Uterus (tissue), 4 donors: Measurements from ENCODE around the gene PRR4. TPM values are rescaled to one million over a fixed set of nuclear protein-coding genes. Genes with fewer than 3 reads are reported as not detected.

Experiments
- DNase-seq, 2 donors: peaks; one replicate each; pipeline ENCODE4 v3.0.0-alpha.2; 2019 to 2020
- H3K27ac ChIP-seq, 2 donors: fragments of 200-600 bp; sonication (generic); 1 replicate in 1 of 2; 2 replicates in 1 of 2; pipeline ENCODE4 v1.5.1; 2016 to 2018
- H3K27me3 ChIP-seq, 2 donors: fragments of 200-600 bp; sonication (generic); one replicate each; pipeline ENCODE4 v1.5.1; 2018 to 2019; ENCODE audit warnings: control low read depth in 1 of 2
- H3K36me3 ChIP-seq, 2 donors: fragments of 200-600 bp; sonication (generic); one replicate each; pipeline ENCODE4 v1.5.1; 2019; ENCODE audit warnings: control low read depth in 1 of 2
- H3K4me1 ChIP-seq, 2 donors: fragments of 200-600 bp; sonication (generic); one replicate each; pipeline ENCODE4 v1.5.1; 2018 to 2019; ENCODE audit warnings: control low read depth in 1 of 2
- H3K4me3 ChIP-seq, 2 donors: fragments of 200-600 bp; sonication (generic); 1 replicate in 1 of 2; 2 replicates in 1 of 2; pipeline ENCODE4 v1.5.1; 2018 to 2019; ENCODE audit warnings: mild to moderate bottlenecking in 1 of 2
- H3K9me3 ChIP-seq, 2 donors: fragments of 200-600 bp; sonication (generic); one replicate each; pipeline ENCODE4 v1.5.1; 2019; ENCODE audit warnings: control low read depth in 1 of 2
- CTCF ChIP-seq, 4 experiments: fragments of 200-600 bp in 2 of 4; fragments of 450-650 bp in 2 of 4; sonication (generic) in 2 of 4; IDR thresholded peaks; one replicate each; pipeline ENCODE4 v1.5.1; 2016 to 2019; ENCODE audit warnings: antibody characterized with exemption in 4 of 4, mild to moderate bottlenecking in 2 of 4, moderate library complexity in 1 of 4
- POLR2A ChIP-seq, 2 donors: fragments of 450-650 bp; IDR thresholded peaks; one replicate each; pipeline ENCODE4 v1.6.1; 2016; ENCODE audit warnings: antibody characterized with exemption in 2 of 2, mild to moderate bottlenecking in 1 of 2, moderate library complexity in 1 of 2
- intact Hi-C: fragments of 100-400 bp; cut with DNase I; formaldehyde crosslinking; loops from one replicate; pipeline ENCODE4 v1.15.1; 2023; ENCODE audit warnings: low total_unique reads
- small RNA-seq: library from RNA; depleted of rRNA; stranded (forward); fragments of <200 nt; gene quantifications from one replicate; pipeline ENCODE3, GENCODE V24; 2016
- total RNA-seq, 4 donors: library from RNA; depleted of rRNA in 3 of 4; stranded (reverse); fragments of >200 nt in 3 of 4; gene quantifications; one replicate each; pipeline versions ENCODE4 v1.1.0 to v1.2.4, GENCODE V29; 2014 to 2023
- donor health status: DM: yes; HTN: yes; CAD: no.

The PRR4 gene
- total RNA-seq, 4 donors from 2014 or later = 3.0 to 11.0 (median 7.9) TPM; not detected in 1

- H3K4me1 ChIP-seq = no peaks in the 10 kb centered on the region
- H3K36me3 ChIP-seq = no peaks in the 10 kb centered on the region
- intact Hi-C loops = no loop called here
- no peaks in the 10 kb centered on the region for H3K27me3 ChIP-seq
- H3K27ac ChIP-seq = no peak within 1 kb of the TSS
- H3K9me3 ChIP-seq = no peaks in the 10 kb centered on the region
- DNase-seq = no peak
- H3K4me3 ChIP-seq = no peak within 1 kb of the TSS
- TF ChIP-seq CTCF (IDR thresholded peaks at IDR 0.05) (no peak), POLR2A (IDR thresholded peaks at IDR 0.05) (no peak)
These were observed 42.1 kb downstream of the PRR4 start, which contains the start of gene TAS2R8 for GRCh38 chr12:10807186-10807585. TSS of gene TAS2R8 (minus strand) at chr12:10807286. CDS start at chr12:10806980, 306 bp downstream.

- no peaks in the 10 kb centered on the region for H3K27me3 ChIP-seq
- no peak for DNase-seq
- no peaks in the 10 kb centered on the region for H3K4me1 ChIP-seq
- no peak within 1 kb of the TSS for H3K4me3 ChIP-seq
- H3K27ac ChIP-seq = no peak within 1 kb of the TSS
- intact Hi-C loops = no loop called here
- H3K9me3 ChIP-seq = no peaks in the 10 kb centered on the region
- no peak for TF ChIP-seq POLR2A (IDR thresholded peaks at IDR 0.05)
- TF ChIP-seq CTCF (IDR thresholded peaks at IDR 0.05) = no peak
- no peaks in the 10 kb centered on the region for H3K36me3 ChIP-seq
These were observed 46.7 kb downstream of the PRR4 start, which contains the start of gene TAS2R7 for GRCh38 chr12:10802587-10802986. TSS of gene TAS2R7 (minus strand) at chr12:10802627. CDS start at chr12:10802570, 57 bp downstream.

- Histone ChIP-seq H3K27me3 (no peaks in the 10 kb centered on the region), H3K9me3 (no peaks in the 10 kb centered on the region), H3K27ac (no peak overlapping the region), H3K4me3 (no peak overlapping the region), H3K4me1 (no peaks in the 10 kb centered on the region), H3K36me3 (no peaks in the 10 kb centered on the region)
- no peak for TF ChIP-seq POLR2A (IDR thresholded peaks at IDR 0.05)
- intact Hi-C loops = no loop called here
- no peak for DNase-seq
These were observed 47.5 kb downstream of the PRR4 start for GRCh38 chr12:10801741-10802140.

Small RNA genes within 50 kb of the gene (small RNA-seq; reads per million reads assigned to genes)
- gene PRR4 = not detected

Other genes with a start within 250 kb of the PRR4 start
- gene MAGOHB, start 235.9 kb downstream of the PRR4 start, total RNA-seq = 10 to 100 TPM; 21.0 to 55.3 (median 24.1) TPM
- gene STYK1, start 175.4 kb downstream of the PRR4 start, total RNA-seq = 1 to 10 TPM in 1 of 4 donors, under 1 TPM in 1, not detected in 2; 0.62 to 2.1 TPM
- gene YBX3, start 126.2 kb downstream of the PRR4 start, total RNA-seq = 100 to 1,000 TPM in 3 of 4 donors, 10 to 100 TPM in 1; 49.4 to 372 (median 216) TPM
- under 1 TPM in 1 of 4 donors, not detected in 3; 0.28 TPM for gene TAS2R7, start 46.8 kb downstream of the PRR4 start, total RNA-seq
- under 1 TPM in 1 of 4 donors, not detected in 3; 0.49 TPM for gene TAS2R8, start 42.2 kb downstream of the PRR4 start, total RNA-seq
- under 1 TPM in 1 of 4 donors, not detected in 3; 0.28 TPM for gene TAS2R9, start 39.3 kb downstream of the PRR4 start, total RNA-seq
- gene TAS2R10, start 23.1 kb downstream of the PRR4 start, total RNA-seq = 1 to 10 TPM in 2 of 4 donors, not detected in 2; 2.3 to 5.2 TPM
- 10 to 100 TPM; 13.1 to 84.0 (median 57.5) TPM for gene PRH1, start 34.8 kb upstream of the PRR4 start, total RNA-seq
- gene TAS2R13, start 60.1 kb upstream of the PRR4 start, total RNA-seq = 10 to 100 TPM in 1 of 4 donors, 1 to 10 TPM in 2, under 1 TPM in 1; 0.51 to 11.3 (median 4.3) TPM
- gene PRH2, start 79.8 kb upstream of the PRR4 start, total RNA-seq = not detected
- gene TAS2R14, start 89.8 kb upstream of the PRR4 start, total RNA-seq = 10 to 100 TPM in 1 of 4 donors, 1 to 10 TPM in 2, under 1 TPM in 1; 0.26 to 21.1 (median 9.1) TPM
- 10 to 100 TPM in 1 of 4 donors, 1 to 10 TPM in 2, not detected in 1; 1.2 to 20.0 (median 5.8) TPM for gene TAS2R50, start 137.4 kb upstream of the PRR4 start, total RNA-seq
- gene TAS2R20, start 148.8 kb upstream of the PRR4 start, total RNA-seq = 10 to 100 TPM in 1 of 4 donors, 1 to 10 TPM in 2, under 1 TPM in 1; 0.77 to 24.1 (median 4.8) TPM
- gene TAS2R19, start 173.1 kb upstream of the PRR4 start, total RNA-seq = 10 to 100 TPM in 2 of 4 donors, 1 to 10 TPM in 2; 2.6 to 32.1 (median 8.2) TPM
- 10 to 100 TPM in 3 of 4 donors, under 1 TPM in 1; 0.59 to 30.8 (median 15.7) TPM for gene TAS2R31, start 181.9 kb upstream of the PRR4 start, total RNA-seq
- gene TAS2R46, start 212.8 kb upstream of the PRR4 start, total RNA-seq = 1 to 10 TPM in 2 of 4 donors, not detected in 2; 5.5 to 8.7 TPM
- 10 to 100 TPM in 1 of 4 donors, 1 to 10 TPM in 1, under 1 TPM in 1, not detected in 1; 0.29 to 19.5 (median 7.7) TPM for gene TAS2R43, start 242.8 kb upstream of the PRR4 start, total RNA-seq